CD4-positive, alpha-beta T cell treated with Interleukin-6 at 100 ng/mL for 8 hours (primary cell): Measurements from ENCODE around the gene KCNJ15.

Source experiments
- DNase-seq: peaks from one replicate; pipeline ENCODE4 v3.0.0-alpha.2; 2020; ENCODE audit warnings: mixed read lengths, low spot score

The KCNJ15 gene

GRCh38 chr21:38268864-38269575 lies 12.2 kb downstream of the KCNJ15 start:
- no peak for DNase-seq

GRCh38 chr21:38269576-38269936 lies 12.8 kb downstream of the KCNJ15 start:
- no peak for DNase-seq

GRCh38 chr21:38272215-38272614 lies 15.4 kb downstream of the KCNJ15 start:
- DNase-seq = no peak

DNA sequence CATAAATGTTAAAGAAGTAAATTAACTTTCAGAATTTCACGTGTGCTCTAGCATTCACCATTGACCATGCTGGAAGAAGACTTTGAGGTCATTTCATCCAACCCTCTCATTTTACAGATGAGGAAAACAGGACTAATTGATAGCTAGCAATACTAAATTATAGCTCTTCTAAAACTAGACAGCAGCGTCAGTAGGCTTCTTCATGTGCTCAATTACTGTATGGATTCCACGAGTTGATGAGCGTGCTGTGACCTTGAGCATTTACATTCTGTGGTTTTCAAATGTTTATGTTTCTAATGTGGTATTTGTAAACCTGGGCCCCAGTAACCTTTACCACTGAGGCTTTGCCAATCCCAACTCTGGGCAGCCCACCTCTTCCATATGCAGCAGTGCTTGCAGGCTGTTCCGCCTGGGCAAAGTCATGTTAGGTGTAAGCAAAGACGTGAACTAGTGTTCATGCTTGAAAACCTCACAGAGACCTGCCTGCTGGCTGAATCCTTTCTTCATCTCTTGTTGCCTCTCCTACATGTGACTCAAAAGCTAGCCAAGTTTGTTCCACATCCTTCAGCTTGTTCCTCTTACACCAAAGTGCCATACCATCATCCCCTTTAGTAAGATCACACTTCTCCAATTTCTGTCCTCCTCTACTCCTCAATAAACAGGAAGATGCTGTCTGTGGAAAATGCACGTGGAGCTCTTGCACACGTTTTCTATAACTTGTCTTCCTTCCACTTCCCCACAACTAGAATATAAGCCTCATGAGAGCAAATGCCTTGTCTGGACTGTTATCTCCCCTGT lies 17.2 kb downstream of the KCNJ15 start:
- DNase-seq = no peak

DNA sequence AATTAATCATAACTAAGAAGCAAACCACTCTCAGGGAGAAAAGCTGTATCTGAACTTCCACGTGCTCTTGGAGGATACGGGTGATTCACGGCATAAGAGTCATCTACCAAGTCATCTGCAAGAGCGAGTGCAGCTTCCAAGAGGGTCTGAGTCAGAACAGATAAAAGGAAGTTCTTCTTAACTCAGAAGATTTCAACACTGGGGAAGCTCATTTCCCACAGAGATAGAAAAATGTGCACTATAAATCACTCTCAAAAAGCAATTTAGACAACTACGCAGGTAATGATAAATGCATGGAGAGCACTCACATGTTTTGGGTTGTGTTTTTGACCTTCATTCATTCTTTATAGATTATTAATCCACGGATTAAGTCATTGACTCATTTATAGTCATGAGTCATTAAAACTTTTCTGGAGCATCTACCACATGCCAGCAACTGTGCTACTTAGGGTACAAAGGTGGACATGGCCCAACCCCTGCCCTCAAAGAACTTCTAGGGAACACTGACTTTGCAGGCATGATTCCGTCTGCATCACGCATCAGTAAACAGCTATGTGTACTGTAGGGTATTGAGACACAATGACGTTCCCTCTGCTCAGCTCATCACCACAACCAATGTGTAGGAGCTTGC lies 20.8 kb downstream of the KCNJ15 start:
- DNase-seq = peak; percentile 15

- DNase-seq = no peak
Measured at GRCh38 chr21:38280454-38280853, 23.7 kb downstream of the KCNJ15 start.

- DNase-seq = no peak
Measured at GRCh38 chr21:38280867-38281266, 24.1 kb downstream of the KCNJ15 start.

- no peak for DNase-seq
Measured at GRCh38 chr21:38282921-38283320, 26.1 kb downstream of the KCNJ15 start.

GRCh38 chr21:38284216-38284615 lies 27.4 kb downstream of the KCNJ15 start:
- DNase-seq = no peak

DNA sequence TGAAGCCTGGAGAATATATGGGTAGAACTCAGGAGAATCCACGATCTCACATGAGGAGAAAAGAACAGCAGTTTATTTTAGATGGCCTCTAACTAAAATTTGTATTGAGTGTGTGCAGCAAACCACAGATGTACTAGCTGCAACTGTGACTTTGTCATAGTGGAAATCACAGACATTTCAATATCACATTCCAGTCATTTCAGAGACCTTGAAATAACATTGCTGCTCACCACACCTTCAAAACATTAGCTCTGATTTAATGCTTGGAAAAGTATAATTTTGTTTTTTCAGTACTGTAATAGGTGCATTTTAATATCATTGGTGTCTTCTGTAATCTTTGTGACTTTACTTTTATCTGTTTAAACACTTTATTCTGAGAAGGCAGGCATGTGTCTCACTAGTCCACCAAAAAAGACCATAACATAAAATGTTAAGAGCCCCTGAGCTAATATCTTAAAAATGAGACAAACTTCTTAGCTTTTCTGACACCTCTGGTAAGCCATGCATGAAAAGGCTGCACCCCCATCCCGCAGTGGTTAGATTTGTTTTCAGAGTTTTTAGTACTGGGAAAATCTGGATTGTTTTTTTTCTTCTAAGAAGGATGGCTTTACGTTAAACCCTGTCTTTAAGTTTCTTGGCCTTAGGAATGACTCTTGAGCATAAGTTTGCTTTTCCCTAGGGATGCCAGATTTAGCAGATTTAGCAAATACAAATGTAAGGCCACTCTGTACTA lies 30.1 kb downstream of the KCNJ15 start:
- DNase-seq = no peak

DNA sequence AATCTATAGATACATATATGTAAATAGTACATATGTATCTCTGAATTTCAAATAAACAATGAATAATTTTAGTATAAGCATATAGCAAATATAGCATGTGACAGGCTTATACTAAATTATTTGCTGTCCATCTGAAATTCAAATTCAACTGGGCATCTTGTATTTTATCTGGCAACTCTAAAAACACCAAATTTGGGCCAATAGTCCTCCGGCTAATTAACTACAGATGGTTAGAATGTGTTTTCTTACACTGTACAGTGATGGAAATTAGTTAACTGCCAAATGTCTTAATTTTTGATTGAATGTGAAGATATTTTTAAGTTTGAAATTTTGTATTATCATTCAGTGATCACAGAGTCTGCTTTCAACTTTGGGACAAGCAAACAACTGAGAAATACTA lies 30.7 kb downstream of the KCNJ15 start:
- no peak for DNase-seq

- DNase-seq = no peak
Measured at GRCh38 chr21:38289705-38290485, 33.1 kb downstream of the KCNJ15 start.

DNA sequence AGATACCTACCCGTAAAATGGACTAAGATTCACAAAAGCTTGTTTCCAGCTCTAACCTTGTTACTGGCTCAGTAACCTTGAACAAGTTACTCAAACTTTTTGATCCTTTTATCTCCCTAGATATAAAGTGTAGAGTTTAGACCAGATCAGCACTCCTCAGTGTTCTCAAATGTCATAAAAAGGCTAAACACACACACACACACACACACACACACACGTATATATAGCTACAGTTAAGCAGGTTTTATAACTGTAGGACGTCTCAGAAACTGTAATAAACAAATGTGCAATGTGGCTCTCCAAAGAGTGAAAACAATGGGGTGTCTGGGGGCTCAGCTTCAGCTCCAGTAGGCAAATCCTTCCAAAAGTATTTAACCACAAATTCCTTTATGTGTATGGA lies 34.0 kb downstream of the KCNJ15 start:
- no peak for DNase-seq

DNA sequence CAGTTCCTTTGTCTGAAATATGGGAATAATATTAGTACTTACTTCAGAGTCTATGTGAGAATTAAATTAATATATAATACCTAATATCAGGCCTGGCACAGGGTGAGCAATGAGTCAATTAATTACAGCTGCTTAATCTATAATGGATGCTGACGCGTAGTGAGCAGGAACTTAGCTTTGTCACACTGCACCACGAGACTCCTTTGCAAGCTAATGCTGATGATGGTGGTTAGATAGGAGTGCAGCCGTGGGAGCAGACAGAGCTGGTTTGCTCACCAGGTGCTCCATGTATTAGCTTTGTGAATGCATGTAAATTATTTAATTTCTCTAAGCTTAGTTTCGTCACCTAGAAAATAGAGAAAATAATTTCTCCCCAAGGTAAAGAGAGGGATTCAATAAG lies 35.1 kb downstream of the KCNJ15 start:
- DNase-seq = no peak

DNA sequence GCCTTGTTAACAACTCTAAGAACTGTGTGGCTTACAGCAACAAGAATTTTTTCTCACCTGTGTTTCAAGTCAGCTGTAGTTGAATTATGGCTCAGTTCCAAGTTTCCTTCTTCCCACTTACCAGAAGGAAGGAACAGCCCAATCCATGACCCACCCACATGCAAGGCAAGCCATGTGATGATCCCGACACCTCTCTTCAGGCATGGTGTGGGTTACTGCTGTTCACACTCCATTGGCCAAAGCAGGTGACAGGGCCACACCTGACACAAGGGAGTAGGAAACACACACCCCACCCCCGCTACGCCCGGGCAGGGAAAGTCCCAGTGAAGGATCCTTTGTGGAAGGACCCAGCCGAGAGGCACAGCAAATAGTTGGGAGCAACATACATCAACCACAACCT lies 36.3 kb downstream of the KCNJ15 start:
- DNase-seq = no peak

- DNase-seq = no peak
Measured at GRCh38 chr21:38293765-38294164, 37.0 kb downstream of the KCNJ15 start.

GRCh38 chr21:38294609-38295008 lies 37.8 kb downstream of the KCNJ15 start:
- no peak for DNase-seq

- DNase-seq = no peak
Measured at GRCh38 chr21:38295997-38296764, 39.4 kb downstream of the KCNJ15 start.

GRCh38 chr21:38297194-38297631 lies 40.4 kb downstream of the KCNJ15 start:
- no peak for DNase-seq

DNA sequence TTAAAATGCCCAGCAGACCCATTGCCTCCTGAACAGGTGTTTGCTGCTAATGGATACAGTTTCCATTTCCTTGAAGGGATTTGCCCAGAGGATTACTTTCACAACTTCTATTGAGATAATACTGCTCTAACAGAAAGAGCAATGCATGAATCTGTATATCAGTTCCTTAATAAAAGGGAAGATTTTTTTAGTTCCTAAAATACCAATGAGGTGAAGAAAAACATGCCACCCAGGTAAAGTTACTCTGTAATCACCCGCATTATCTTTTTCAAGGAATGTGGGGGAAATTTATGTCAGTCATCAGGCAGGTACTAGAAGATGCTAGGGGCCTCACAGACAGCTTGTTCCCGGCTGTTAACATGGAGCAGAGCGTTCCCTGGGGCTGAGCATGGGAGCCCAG lies 41.1 kb downstream of the KCNJ15 start:
- no peak for DNase-seq

DNA sequence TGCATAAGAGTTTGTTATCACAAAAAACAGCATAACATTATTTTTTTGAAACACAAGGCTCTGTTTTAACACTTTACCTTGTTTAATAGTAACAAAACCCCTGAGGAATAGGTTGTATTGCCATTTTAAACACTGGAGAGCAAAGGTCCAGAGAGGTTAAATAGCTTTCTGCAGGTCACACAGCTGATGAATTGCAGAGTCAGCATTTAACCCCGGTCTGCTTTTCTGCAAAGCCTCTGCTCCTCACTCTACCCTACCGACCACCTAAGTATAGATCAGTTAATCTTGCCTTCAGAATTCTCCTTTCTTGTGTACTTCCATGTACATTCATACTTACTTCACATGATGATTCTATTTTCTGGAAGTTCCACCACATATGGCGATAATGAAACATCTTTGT lies 42.0 kb downstream of the KCNJ15 start:
- DNase-seq = no peak
